CD4-positive, alpha-beta T cell treated with Interleukin-2 at 100 ng/mL for 4 hours (primary cell): ENCODE measurements around the gene UGT1A4.

Experiments used
- DNase-seq: peaks from one replicate; pipeline ENCODE4 v3.0.0-alpha.2; 2020; ENCODE audit warnings: low spot score

The UGT1A4 gene

DNA sequence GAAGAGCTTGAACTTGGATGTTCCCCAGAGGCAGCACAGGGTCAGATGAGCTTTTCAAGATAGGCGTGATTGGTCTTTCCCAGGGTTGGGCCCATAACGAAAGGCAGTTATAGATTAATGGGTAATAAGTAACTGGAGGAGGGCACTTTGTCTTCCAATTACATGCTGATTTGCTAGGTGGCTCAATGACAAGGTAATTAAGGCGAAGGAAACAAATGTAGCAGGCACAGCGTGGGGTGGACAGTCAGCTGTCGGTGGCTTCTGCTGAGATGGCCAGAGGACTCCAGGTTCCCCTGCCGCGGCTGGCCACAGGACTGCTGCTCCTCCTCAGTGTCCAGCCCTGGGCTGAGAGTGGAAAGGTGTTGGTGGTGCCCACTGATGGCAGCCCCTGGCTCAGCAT, at the start of gene UGT1A4:
Gene UGT1A4, plus strand, starts transcription at position 185 of the 400 bp plus-strand sequence. Its CDS starts 85 bp downstream, at position 270.
- no peak for DNase-seq

GRCh38 chr2:233671290-233672161, 47.0 kb upstream of the UGT1A4 start, which contains the start of gene UGT1A9:
Gene UGT1A9 (plus strand): TSS chr2:233671898. CDS start chr2:233671935, 37 bp downstream.
- no peak for DNase-seq

DNA sequence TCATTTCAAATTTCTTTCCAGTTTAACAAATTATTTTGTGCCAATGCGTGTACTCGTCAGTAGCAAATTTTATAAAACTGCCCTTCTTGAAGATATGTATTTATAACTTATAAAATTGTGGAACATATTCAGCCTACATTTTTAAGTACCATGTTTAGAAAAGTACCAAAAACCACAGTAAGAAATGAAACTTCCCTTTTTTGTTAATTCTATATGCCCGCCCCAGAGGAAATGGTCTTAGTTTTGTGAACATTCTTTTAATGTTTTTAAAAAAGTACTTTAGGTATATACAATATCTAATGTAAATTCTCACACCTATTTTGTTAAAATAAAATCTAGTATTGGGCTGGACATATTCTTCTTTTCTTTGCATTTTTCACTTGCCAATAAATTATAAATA, 45.6 kb upstream of the UGT1A4 start:
- DNase-seq: no peak

GRCh38 chr2:233673896-233674295, 44.6 kb upstream of the UGT1A4 start:
- no peak for DNase-seq

GRCh38 chr2:233674314-233674713, 44.2 kb upstream of the UGT1A4 start:
- no peak for DNase-seq

DNA sequence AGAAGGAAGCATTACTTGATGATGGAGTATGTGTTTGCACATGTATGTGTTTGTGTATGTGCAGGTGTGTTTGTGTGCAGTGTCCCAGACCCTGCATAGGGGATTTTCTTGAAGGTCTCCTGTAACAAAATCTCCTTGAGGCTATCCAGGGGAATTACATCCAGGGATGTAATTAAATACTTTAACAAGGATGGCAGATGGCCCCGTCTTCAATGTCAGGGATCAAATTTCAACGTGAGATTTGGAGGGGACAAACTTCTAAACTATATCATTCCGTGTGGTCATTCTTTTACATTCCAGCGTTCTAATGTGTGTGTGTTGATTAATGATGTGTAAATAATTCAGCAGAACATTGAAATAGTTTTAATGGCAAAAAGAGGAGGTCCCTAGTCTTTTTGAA, 43.5 kb upstream of the UGT1A4 start:
- DNase-seq: no peak

GRCh38 chr2:233676046-233676445, 42.5 kb upstream of the UGT1A4 start:
- no peak for DNase-seq

GRCh38 chr2:233679196-233679595, 39.3 kb upstream of the UGT1A4 start:
- no peak for DNase-seq

GRCh38 chr2:233680361-233681045, 38.0 kb upstream of the UGT1A4 start:
- no peak for DNase-seq

- no peak for DNase-seq
These were observed 36.9 kb upstream of the UGT1A4 start, which contains the start of gene UGT1A7 for GRCh38 chr2:233681521-233682099. Gene UGT1A7 (plus strand): TSS chr2:233681901. CDS start chr2:233681938, 37 bp downstream.

DNA sequence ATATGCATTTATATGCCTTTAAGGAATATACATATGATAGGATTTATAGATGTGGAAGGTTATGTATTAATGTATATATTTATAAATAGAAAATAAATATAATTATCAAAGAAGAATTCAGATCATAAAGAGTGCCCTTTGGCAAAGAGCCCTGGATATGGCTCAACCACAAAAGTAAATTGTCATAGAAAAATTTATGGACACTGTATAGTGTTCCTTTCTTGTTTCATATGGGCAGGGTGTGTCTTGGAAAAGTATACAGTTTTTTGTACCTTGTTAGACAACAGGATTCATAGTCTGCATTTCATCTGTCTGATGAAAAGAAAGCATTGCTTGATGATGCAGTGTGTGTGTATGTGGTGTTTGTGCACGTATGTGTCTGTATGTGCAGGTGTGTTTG, 33.9 kb upstream of the UGT1A4 start:
- DNase-seq: no peak

DNA sequence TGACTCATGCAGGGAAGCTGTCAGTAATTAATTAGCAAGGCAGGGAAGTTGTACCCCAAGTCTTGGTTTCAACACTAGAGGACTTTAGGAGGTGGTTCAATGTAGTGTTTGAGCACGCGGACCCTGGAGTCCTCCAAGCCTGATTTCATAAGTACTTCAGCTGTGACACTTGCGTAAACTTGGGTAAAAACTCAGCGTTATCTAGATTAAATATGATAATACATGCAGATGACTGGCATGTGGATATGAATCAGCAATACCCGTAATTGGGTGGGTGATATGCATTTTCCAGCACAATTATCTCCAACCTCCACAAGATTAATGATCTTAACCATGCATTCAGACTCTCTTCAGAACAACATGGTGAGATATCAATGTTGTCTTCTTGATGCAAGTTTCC, 31.6 kb upstream of the UGT1A4 start:
- no peak for DNase-seq

DNA sequence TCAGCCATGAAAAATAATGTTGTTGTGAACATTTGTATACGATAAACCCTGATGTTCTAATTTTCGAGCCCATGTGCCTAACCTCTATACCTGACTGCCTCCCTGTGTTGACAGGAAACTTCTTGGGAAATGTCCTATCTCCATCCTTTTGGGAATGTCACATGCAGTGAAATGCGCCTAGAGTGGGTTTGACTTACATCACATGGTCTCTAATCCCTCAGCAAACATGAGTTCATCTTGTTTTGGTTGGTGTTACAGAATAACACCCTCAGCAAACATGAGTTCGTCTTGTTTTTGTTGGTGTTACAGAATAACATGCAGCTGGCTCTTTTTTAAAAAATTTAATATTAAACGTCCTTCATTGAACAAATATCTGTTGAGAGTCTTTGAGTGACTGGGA, 30.2 kb upstream of the UGT1A4 start:
- no peak for DNase-seq

DNA sequence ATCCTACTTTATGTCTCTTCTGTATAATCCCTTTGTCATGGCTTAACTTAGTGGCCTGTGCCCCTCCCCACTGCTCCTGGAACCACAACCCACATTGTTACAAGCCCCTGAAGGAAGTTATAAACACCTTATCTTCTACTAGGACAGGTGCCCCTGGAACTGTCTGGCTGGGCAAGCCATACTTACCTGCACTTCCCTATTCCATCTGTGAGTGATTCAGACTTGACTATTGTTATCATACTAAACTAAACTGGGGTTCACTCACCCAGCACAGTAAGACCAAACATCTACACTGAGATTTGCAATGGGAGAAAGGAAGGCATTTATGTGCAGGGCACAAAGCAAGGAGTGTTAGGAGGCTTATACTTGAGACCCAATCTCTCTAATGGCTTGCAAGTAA, 29.5 kb upstream of the UGT1A4 start:
- no peak for DNase-seq

DNA sequence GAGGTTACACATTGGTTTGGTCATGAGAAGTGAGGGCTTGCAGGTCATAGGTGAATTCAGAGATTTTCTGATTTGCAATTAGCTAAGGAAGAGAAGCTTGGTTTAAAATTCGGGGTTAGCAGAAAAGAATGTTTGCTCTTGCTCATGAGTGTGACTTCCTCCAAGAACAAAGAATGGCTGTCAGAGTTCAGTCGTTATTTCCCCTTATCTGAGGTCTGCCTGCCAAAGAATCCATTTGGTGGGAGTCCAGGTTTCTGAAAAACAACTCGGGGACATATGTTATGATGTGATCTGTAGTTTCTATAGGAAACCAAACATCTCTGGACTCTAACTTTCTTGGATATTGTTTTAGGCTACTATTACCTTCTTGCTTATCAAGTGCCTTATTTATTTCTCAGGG, 29.0 kb upstream of the UGT1A4 start:
- DNase-seq: no peak

GRCh38 chr2:233690444-233690843, 28.1 kb upstream of the UGT1A4 start:
- no peak for DNase-seq

DNA sequence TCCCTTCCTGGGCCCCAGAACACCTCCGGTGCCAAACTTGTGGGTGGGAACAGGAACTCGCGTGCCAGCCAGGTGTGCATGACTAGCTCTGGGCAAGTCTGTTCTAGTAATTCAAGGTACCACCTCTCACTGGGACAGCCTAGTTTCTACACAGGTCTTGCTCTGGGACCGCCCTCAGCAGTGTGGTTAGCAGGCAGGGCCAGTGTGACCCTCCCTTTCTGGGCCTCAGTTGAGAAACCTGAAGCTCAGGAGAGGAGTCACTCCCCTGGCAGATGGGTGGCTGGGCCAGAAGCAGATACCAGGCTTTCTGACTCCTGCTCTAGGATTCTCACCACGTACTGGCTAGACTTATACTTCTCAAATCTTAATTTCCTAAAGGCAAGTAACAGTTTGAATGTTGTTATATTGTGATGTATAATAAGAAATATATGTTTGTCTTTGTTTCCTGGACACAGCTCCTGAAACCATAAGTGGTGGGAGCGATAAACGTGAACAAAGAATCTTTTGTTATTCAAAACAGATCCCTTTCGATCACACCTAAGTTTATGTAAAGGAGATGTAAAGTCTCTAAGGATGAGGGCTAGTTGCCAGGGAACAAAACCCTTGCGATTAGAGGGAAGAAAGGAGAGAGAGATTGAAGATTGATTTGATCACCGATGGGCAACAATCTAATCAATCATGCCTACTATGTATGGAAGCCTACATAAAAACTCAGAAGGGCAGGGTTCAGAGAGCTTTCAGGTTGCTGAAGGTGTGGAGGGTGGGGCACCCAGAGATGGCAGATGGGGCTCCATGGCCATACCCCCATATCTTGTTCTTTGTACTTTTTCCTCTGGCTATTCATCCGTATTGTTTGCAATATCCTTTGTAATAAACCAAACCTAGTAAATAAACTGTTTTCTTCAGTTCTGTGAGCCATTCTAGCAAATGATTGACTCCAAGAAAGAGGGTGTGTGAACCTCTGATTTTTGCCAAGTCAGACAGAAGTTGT, 26.8 kb upstream of the UGT1A4 start:
- no peak for DNase-seq

- no peak for DNase-seq
These were observed 25.9 kb upstream of the UGT1A4 start, which contains the start of gene UGT1A6 for GRCh38 chr2:233692648-233693047. Gene UGT1A6 (plus strand): TSS chr2:233692890. CDS start chr2:233693005, 115 bp downstream.

DNA sequence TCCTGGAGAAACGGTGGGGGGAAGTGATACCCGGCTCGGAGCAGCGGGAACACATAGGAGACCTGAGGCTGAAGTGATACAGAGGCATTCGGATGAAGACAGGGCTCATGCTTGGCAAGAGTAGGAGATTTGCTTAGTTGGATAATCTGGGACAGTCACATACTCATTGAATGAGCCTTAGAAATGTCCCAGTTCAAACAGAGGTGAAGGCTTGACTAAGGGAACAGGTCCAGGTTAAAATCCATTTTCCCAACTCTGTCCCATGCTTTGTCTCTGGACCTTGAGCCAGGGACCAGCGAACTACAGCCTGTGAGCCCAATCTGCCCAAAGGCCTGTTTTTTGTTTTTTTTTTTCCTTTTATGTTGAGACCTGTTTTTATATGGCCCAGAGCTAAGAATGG, 24.6 kb upstream of the UGT1A4 start:
- DNase-seq: no peak

- no peak for DNase-seq
These were observed 19.8 kb upstream of the UGT1A4 start for GRCh38 chr2:233698740-233699139.

- DNase-seq: no peak
These were observed 19.0 kb upstream of the UGT1A4 start for GRCh38 chr2:233699424-233700027.
